ENCODE measurements around the gene TDRD6.

The TDRD6 gene

GRCh38 chr6:46688966-46689335, 1.3 kb downstream of the TDRD6 start:
- no peak overlapping the region for H3K4me3 ChIP-seq (ENCODE audit: low read depth, low read length)
- TF ChIP-seq, protein P1, sequence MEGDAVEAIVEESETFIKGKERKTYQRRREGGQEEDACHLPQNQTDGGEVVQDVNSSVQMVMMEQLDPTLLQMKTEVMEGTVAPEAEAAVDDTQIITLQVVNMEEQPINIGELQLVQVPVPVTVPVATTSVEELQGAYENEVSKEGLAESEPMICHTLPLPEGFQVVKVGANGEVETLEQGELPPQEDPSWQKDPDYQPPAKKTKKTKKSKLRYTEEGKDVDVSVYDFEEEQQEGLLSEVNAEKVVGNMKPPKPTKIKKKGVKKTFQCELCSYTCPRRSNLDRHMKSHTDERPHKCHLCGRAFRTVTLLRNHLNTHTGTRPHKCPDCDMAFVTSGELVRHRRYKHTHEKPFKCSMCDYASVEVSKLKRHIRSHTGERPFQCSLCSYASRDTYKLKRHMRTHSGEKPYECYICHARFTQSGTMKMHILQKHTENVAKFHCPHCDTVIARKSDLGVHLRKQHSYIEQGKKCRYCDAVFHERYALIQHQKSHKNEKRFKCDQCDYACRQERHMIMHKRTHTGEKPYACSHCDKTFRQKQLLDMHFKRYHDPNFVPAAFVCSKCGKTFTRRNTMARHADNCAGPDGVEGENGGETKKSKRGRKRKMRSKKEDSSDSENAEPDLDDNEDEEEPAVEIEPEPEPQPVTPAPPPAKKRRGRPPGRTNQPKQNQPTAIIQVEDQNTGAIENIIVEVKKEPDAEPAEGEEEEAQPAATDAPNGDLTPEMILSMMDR (IDR thresholded peaks at IDR 0.05; ENCODE audit: low read depth, low read length): no peak

DNA sequence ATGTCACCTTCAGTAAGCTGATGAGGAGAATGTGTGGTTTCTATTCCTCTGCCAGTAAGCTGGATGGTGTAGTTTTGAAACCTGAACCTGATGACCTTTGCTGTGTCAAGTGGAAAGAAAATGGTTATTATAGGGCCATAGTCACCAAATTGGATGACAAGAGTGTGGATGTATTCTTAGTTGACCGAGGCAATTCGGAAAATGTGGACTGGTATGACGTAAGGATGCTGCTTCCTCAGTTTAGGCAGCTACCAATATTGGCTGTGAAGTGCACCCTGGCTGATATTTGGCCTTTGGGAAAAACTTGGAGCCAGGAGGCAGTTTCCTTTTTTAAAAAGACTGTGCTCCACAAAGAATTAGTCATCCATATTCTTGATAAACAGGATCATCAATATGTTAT, 2.0 kb downstream of the TDRD6 start:
- no peak overlapping the region for H3K4me3 ChIP-seq (ENCODE audit: low read depth, low read length)
- TF ChIP-seq, protein P1 (IDR thresholded peaks at IDR 0.05; ENCODE audit: low read depth, low read length): no peak

GRCh38 chr6:46690141-46690755, 2.6 kb downstream of the TDRD6 start:
- TF ChIP-seq, protein P1 (IDR thresholded peaks at IDR 0.05; ENCODE audit: low read depth, low read length): no peak
- no peak overlapping the region for H3K4me3 ChIP-seq (ENCODE audit: low read depth, low read length)

- TF ChIP-seq, protein P1 (IDR thresholded peaks at IDR 0.05; ENCODE audit: low read depth, low read length): no peak
- no peak overlapping the region for H3K4me3 ChIP-seq (ENCODE audit: low read depth, low read length)
Measured at GRCh38 chr6:46690911-46691451, 3.3 kb downstream of the TDRD6 start.

GRCh38 chr6:46699970-46700369, 12.3 kb downstream of the TDRD6 start:
- H3K4me3 ChIP-seq (ENCODE audit: low read depth, low read length): no peak overlapping the region
- TF ChIP-seq, protein P1 (IDR thresholded peaks at IDR 0.05; ENCODE audit: low read depth, low read length): no peak

DNA sequence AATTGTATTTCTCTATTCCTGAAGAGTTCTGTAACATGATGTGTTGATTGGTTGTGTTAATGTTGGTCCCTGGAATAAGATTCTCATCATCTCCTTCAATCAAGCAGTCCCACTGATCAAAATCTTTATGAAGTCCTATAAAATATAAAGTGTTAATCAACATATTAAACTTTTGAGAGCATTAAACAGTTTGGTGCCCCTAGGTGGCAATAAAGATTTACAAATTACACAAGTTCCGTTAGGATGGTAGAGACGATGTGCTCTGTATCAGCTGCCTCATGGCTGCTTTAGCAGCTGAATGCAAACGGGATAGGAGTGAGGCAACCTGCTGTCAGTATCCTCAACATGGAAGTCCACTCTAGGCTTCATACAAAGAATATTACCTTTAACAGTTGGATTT, 16.9 kb downstream of the TDRD6 start:
- H3K4me3 ChIP-seq (ENCODE audit: low read depth, low read length): no peak overlapping the region
- TF ChIP-seq, protein P1 (IDR thresholded peaks at IDR 0.05; ENCODE audit: low read depth, low read length): no peak

DNA sequence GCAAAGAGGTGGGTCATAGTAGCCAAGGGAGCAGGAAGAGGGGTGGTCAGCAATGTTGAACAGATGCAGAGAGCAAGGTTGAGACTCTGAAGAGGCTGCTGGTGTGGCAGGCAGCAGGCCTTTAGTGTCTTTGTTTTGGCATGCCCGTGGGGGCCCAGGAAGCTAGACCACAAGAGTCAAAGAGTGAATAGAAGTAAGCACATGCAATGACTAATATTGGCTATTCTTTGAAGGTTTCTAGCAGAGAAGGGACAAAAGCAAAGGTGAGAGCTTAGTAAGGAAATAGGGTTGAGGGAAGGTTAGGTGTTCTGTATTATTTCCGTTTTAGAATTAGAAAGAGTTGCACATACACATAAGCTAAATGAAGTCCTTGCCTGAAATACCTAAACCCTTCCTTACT, 18.8 kb downstream of the TDRD6 start:
- H3K4me3 ChIP-seq (ENCODE audit: low read depth, low read length): no peak overlapping the region
- TF ChIP-seq, protein P1 (IDR thresholded peaks at IDR 0.05; ENCODE audit: low read depth, low read length): no peak

Data from WI38 (cell line).